Vagina (tissue), 2 donors: ENCODE data around the gene FAM107B. TPM values are rescaled to one million over a fixed set of nuclear protein-coding genes. Genes with fewer than 3 reads are reported as not detected.

Experiments
- DNase-seq, 2 donors: peaks; one replicate each; pipeline ENCODE4 v3.0.0-alpha.2; 2017; ENCODE audit errors: extremely low spot score in 2 of 2
- H3K27ac ChIP-seq: fragments of 200-600 bp; sonication (generic); one replicate; pipeline ENCODE4 v1.5.1; 2019
- H3K27me3 ChIP-seq: fragments of 200-600 bp; sonication (generic); one replicate; pipeline ENCODE4 v1.5.1; 2019
- H3K36me3 ChIP-seq, 2 donors: fragments of 200-600 bp; sonication (generic); one replicate each; pipeline ENCODE4 v1.5.1; 2017 to 2019
- H3K4me1 ChIP-seq: fragments of 200-600 bp; sonication (generic); one replicate; pipeline ENCODE4 v1.5.1; 2019
- H3K4me3 ChIP-seq, 2 donors: fragments of 200-600 bp; sonication (generic); 1 replicate in 1 of 2; 2 replicates in 1 of 2; pipeline ENCODE4 v1.5.1; 2016 to 2019
- H3K9me3 ChIP-seq: fragments of 200-600 bp; sonication (generic); one replicate; pipeline ENCODE4 v1.5.1; 2019
- CTCF ChIP-seq, 3 experiments: fragments of 450-650 bp in 2 of 3; fragments of 200-600 bp in 1 of 3; sonication (generic) in 1 of 3; IDR thresholded peaks; one replicate each; pipeline ENCODE4 v1.5.1; 2017 to 2019; ENCODE audit warnings: antibody characterized with exemption in 3 of 3, mild to moderate bottlenecking in 2 of 3, moderate library complexity in 2 of 3
- POLR2A ChIP-seq, 2 donors: fragments of 450-650 bp; IDR thresholded peaks; one replicate each; pipeline ENCODE4 v1.6.1; 2017; ENCODE audit warnings: antibody characterized with exemption in 2 of 2, mild to moderate bottlenecking in 2 of 2, moderate library complexity in 2 of 2
- POLR2AphosphoS5 ChIP-seq, 2 donors: sonication (generic); formaldehyde crosslinking; IDR thresholded peaks; one replicate each; pipeline ENCODE4 v1.9.0; 2017; ENCODE audit warnings: antibody characterized with exemption in 2 of 2, mild to moderate bottlenecking in 2 of 2, low read depth in 1 of 2; ENCODE audit not compliant: insufficient read depth in 1 of 2
- intact Hi-C: fragments of 100-400 bp; cut with DNase I; formaldehyde crosslinking; loops from one replicate; pipeline ENCODE4 v1.15.1; 2023
- total RNA-seq: library from RNA; depleted of rRNA; stranded (reverse); fragments of >200 nt; gene quantifications from one replicate; pipeline ENCODE4 v1.2.3, GENCODE V29; 2016

FAM107B gene
- total RNA-seq, 1 donor from 2014 or later = 33.4 TPM

- TF ChIP-seq CTCF (IDR thresholded peaks at IDR 0.05) (peak in 1 of 3 experiments; percentile 8), POLR2A (IDR thresholded peaks at IDR 0.05) (no peak), POLR2AphosphoS5 (IDR thresholded peaks at IDR 0.05; ENCODE audit: insufficient read depth in 1 of 2, low read depth in 1 of 2) (no peak)
- H3K27ac ChIP-seq = no peak overlapping the region
- no peaks in the 10 kb centered on the region for H3K27me3 ChIP-seq
- intact Hi-C loops = no loop called here
- H3K4me3 ChIP-seq = no peak overlapping the region
- DNase-seq = no peak
- no peaks in the 10 kb centered on the region for H3K36me3 ChIP-seq
- H3K9me3 ChIP-seq = no peaks in the 10 kb centered on the region
- H3K4me1 ChIP-seq = peaks cover 18% of the 10 kb centered on the region
Measured at GRCh38 chr10:14617852-14618251, 156.8 kb downstream of the FAM107B start.

- no peaks in the 10 kb centered on the region for H3K9me3 ChIP-seq
- intact Hi-C loops = no loop called here
Measured at GRCh38 chr10:14616955-14617730, 157.6 kb downstream of the FAM107B start.

GRCh38 chr10:14616465-14616864, 158.2 kb downstream of the FAM107B start:
- H3K27me3 ChIP-seq = no peaks in the 10 kb centered on the region
- no peak for TF ChIP-seq POLR2AphosphoS5 (IDR thresholded peaks at IDR 0.05; ENCODE audit: insufficient read depth in 1 of 2, low read depth in 1 of 2)
- no peak for TF ChIP-seq POLR2A (IDR thresholded peaks at IDR 0.05)
- no peak for TF ChIP-seq CTCF (IDR thresholded peaks at IDR 0.05)
- DNase-seq = no peak
- no peak overlapping the region for H3K4me3 ChIP-seq
- intact Hi-C loops = no loop called here
- no peaks in the 10 kb centered on the region for H3K36me3 ChIP-seq
- H3K9me3 ChIP-seq = no peaks in the 10 kb centered on the region
- no peak overlapping the region for H3K27ac ChIP-seq
- H3K4me1 ChIP-seq = peaks cover 8% of the 10 kb centered on the region

More at GRCh38 chr10:14616955-14617730, 157.6 kb downstream of the FAM107B start:
- peaks cover 15% of the 10 kb centered on the region for H3K4me1 ChIP-seq
- no peaks in the 10 kb centered on the region for H3K27me3 ChIP-seq
- TF ChIP-seq CTCF (IDR thresholded peaks at IDR 0.05) = no peak
- no peak overlapping the region for H3K27ac ChIP-seq
- no peak overlapping the region for H3K4me3 ChIP-seq
- H3K36me3 ChIP-seq = no peaks in the 10 kb centered on the region
- DNase-seq = no peak

GRCh38 chr10:14613588-14613920, 161.1 kb downstream of the FAM107B start:
- Histone ChIP-seq H3K27me3 (no peaks in the 10 kb centered on the region), H3K9me3 (no peaks in the 10 kb centered on the region), H3K36me3 (no peaks in the 10 kb centered on the region), H3K27ac (no peak overlapping the region), H3K4me3 (no peak overlapping the region), H3K4me1 (peaks cover 7% of the 10 kb centered on the region)
- no peak for DNase-seq
- TF ChIP-seq CTCF (IDR thresholded peaks at IDR 0.05) (no peak), POLR2A (IDR thresholded peaks at IDR 0.05) (no peak), POLR2AphosphoS5 (IDR thresholded peaks at IDR 0.05; ENCODE audit: insufficient read depth in 1 of 2, low read depth in 1 of 2) (no peak)
- intact Hi-C loops = no loop called here

- intact Hi-C loops = no loop called here
Measured at GRCh38 chr10:14612873-14613587, 161.7 kb downstream of the FAM107B start.

More at GRCh38 chr10:14612873-14613587, 161.7 kb downstream of the FAM107B start:
- DNase-seq = no peak
- Histone ChIP-seq H3K4me1 (peaks cover 7% of the 10 kb centered on the region), H3K4me3 (no peak overlapping the region), H3K36me3 (no peaks in the 10 kb centered on the region), H3K27ac (no peak overlapping the region), H3K9me3 (no peaks in the 10 kb centered on the region), H3K27me3 (no peaks in the 10 kb centered on the region)
- TF ChIP-seq POLR2AphosphoS5 (IDR thresholded peaks at IDR 0.05; ENCODE audit: insufficient read depth in 1 of 2, low read depth in 1 of 2) (no peak), CTCF (IDR thresholded peaks at IDR 0.05) (no peak), POLR2A (IDR thresholded peaks at IDR 0.05) (no peak)
